ENCODE data around the gene TSPAN18. TPM values are rescaled to one million over a fixed set of nuclear protein-coding genes. Genes with fewer than 3 reads are reported as not detected.

The TSPAN18 gene
- total and polyA plus RNA-seq, 2 of the 8 experiments (the other 6 are each of a cell fraction or from before 2014, with no cell fraction given): 5.2 to 10.2 TPM

DNA sequence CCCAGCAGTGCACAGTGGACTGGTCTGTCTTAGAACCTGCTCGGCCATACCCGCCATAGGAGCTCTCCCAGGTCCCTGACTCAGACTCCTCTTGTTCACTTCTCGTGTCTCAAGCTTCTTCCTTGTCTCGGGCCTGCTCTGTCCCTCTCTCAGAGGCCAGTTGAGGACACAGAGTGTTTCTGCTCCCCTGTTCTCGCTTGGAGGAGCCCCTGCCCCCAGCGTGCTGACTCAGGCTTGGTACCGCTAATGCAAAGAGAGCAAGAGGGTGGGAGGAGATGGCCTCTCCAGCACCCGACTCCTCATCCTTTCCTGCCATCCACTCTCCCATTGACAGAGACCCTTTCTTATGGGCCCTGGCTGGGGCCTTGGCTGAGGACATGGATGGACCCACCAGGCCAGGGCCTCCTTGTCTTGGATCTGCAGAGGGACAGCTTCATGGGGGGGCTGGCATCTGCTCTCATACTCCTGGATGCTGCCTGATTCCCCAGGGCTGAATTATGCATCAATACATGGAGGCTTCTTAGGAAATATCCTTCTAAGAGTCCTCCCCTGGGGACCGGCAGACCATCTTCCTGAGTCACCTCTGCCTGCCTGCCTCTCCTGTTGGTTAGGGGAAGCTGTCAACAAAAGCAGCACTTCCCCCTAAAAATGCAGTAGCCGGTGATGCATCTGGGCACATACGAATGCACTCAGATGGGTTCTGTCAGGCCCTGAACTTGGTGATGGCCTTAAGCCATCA lies 15.9 kb downstream of the TSPAN18 start (continued):
- TF ChIP-seq, protein P1, sequence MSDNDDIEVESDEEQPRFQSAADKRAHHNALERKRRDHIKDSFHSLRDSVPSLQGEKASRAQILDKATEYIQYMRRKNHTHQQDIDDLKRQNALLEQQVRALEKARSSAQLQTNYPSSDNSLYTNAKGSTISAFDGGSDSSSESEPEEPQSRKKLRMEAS (IDR thresholded peaks at IDR 0.05): no peak
